GM08714 (cell line): ENCODE data around the gene PSMC5.

Source experiments
- H3K4me3 ChIP-seq: fragments of 200-500 bp; sonication (Bioruptor generic); 2 replicates; pipeline ENCODE4 v1.5.1; 2014; ENCODE audit warnings: mild to moderate bottlenecking, low read length, inconsistent platforms
- ZNF274 ChIP-seq: IDR thresholded peaks from 2 replicates; pipeline ENCODE4 v1.6.1; 2012; ENCODE audit warnings: mild to moderate bottlenecking, low read depth, low read length

Gene PSMC5

GRCh38 chr17:63809970-63810369, 17.3 kb upstream of the PSMC5 start:
- no peak overlapping the region for H3K4me3 ChIP-seq
- TF ChIP-seq ZNF274: no peak

- TF ChIP-seq ZNF274: no peak
- no peak overlapping the region for H3K4me3 ChIP-seq
Observed at GRCh38 chr17:63816123-63816522, 11.1 kb upstream of the PSMC5 start.

DNA sequence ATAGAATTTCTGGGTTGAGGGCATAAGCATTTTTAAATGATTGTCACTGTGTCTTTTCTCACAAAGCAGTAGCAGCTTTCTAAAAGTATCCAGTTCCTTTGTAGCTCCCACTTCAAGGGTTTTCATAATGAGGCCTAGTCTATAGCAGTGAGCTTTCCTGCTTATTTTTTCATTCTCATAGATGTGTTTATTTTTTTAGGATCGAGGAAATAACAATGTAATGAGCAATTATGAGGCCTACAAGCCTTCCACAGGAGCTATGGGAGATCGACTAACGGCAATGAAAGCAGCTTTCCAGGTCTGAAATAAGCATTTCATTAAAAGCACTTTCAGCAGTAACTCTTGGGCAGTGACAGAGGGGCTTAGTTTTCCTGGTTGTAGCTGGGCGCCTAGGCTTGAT, 10.6 kb upstream of the PSMC5 start:
- TF ChIP-seq ZNF274: no peak
- H3K4me3 ChIP-seq: no peak overlapping the region

DNA sequence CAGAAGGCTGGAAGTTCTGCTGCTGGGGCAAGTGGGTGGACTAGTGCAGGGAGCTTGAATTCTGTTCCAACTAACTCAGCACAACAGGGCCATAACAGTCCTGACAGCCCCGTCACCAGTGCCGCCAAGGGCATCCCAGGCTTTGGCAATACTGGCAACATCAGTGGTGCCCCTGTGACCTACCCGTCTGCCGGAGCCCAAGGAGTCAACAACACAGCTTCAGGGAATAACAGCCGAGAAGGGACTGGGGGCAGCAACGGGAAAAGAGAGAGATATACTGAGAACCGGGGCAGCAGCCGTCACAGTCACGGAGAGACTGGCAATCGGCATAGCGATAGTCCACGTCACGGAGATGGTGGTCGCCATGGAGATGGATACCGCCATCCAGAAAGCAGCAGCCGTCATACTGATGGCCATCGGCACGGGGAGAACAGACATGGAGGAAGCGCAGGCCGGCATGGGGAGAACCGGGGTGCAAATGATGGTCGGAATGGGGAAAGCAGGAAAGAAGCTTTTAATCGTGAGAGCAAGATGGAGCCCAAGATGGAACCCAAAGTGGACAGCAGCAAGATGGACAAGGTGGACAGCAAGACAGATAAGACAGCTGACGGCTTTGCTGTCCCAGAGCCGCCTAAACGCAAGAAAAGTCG, 9.4 kb upstream of the PSMC5 start:
- no peak overlapping the region for H3K4me3 ChIP-seq
- TF ChIP-seq ZNF274: no peak

- no peak for TF ChIP-seq ZNF274
- H3K4me3 ChIP-seq: no peak overlapping the region
Observed at GRCh38 chr17:63819131-63819530, 8.1 kb upstream of the PSMC5 start.

- TF ChIP-seq ZNF274: no peak
- no peak overlapping the region for H3K4me3 ChIP-seq
Observed at GRCh38 chr17:63819585-63820537, 7.4 kb upstream of the PSMC5 start.

DNA sequence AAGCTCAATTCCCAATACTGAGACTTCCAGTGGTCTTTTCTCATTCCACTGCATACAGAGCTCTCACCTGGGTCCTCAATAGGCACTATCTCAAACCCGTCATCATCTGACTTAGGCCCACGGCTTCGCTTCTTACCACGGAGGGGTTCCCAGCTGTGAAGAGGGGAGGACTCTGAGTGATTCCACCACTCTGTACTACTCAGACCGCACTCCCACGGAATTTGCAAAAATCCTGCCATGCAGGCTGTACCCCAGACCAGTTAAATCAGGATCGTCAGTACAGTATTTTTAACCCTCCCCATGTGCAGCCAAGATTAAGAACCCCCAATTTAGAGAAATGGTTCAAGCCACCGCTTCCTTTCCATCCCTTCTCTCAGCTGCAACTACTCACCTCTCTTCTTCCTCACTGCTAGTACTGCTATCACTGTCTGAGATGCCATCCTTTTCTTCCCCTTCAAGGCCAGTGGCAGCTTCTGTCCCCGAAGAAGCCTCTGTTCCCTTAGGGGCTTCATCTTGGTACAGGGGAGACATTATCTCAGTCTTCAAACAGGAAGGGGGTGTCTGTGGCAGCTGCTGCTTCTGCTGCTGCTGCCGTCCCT, 6.2 kb upstream of the PSMC5 start:
- no peak for TF ChIP-seq ZNF274
- no peak overlapping the region for H3K4me3 ChIP-seq

GRCh38 chr17:63821804-63822203, 5.4 kb upstream of the PSMC5 start:
- no peak for TF ChIP-seq ZNF274
- H3K4me3 ChIP-seq: no peak overlapping the region

DNA sequence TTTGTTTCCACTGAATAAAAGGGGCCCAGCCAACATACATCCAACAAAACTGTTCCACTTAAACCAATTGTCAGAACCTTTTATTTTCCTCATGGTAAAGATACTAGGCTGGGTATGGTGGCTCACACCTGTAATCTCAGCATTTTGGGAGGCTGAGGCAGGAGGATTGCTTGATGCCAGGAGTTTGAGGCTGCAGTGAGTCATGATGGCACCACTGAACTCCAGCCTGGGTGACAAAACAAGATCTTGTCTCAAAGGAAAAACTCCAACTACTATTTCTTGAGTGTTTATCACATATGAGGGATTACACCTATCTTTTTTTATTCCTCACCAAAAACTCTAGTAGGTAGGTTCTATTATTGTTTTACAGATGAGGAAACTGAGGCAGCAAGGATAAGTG, 4.7 kb upstream of the PSMC5 start:
- no peak for TF ChIP-seq ZNF274
- H3K4me3 ChIP-seq: no peak overlapping the region

DNA sequence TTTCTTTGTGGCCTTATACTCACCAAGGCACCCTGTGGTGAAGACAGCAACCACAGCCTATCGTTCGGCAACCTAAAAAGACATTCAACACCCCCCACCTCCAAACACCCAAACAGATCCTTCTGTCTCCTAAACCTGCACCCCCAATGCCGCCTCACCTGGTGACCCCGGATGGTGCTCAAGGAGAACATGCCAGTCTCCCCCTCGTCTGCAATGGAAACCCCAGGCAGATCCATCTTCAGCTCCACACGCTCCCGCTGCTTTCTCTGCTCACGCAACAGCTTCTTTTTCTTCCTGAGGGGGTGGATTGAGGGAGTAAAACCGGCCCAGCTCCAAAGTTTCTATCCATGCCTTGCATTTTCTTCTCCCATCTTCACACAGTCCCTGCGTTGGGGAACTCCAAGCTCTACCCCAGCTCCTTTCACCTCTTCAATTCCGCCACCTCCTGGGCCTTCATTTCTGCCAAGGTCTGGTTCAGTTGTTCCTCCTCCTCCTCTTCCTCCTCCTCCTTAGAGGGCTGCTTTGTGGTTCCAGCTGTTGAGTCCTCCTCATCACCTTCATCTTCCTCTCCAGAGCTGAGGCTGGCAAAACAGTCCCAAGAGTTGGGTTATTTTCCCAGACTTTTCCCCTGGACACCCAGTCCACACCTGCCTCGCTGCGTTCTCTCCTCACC, 3.4 kb upstream of the PSMC5 start:
- no peak overlapping the region for H3K4me3 ChIP-seq
- no peak for TF ChIP-seq ZNF274

DNA sequence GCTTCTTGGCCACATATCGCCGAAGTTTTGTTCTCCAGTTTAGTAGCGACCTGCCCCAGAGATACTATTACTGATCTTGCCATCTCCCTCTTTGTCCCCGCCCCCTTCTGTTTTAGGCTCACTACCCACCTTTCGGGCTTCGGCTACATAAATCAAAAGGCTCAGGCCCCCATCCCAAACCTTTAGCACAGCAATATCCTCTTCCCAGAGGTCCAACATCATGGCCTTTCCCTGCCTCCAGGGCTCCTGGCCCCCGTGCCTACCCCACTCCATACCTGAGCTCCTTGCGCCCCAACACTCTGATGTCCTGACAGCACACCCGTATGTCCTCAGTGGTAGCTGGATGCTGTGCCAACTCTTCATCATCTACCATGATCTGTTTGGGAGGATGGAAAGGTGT, 2.9 kb upstream of the PSMC5 start:
- TF ChIP-seq ZNF274: no peak
- H3K4me3 ChIP-seq: no peak overlapping the region

DNA sequence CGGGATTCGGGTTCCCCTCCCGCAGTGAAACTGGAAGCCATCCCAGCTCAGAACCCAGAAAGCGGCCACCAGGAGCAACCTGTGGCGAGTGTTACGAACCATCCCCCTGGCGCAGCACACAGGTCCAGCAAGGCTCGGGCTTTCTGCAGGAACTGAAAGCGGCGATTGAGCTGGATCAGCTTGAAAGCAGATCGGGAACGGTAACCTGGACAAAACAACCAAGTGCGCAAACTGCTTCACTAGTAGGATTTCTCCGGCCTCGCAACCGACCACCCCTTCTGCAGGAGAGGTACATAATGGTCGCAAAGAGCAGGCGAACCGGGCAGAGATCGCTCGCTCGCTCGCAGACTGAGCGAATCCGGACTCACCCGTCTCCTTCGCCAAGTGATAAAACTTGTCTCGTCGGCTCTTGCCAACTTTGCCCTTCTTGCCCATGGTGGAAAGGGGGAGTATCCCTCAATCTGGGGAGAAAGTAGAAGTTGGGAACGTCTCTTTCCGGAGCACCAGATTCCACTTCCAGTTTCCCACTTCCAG, 696 bp upstream of the PSMC5 start:
- peak overlapping the region; percentile 78 for H3K4me3 ChIP-seq
- TF ChIP-seq ZNF274: no peak

GRCh38 chr17:63827801-63828221, 580 bp downstream of the PSMC5 start:
- H3K4me3 ChIP-seq: peak overlapping the region; percentile 78
- no peak for TF ChIP-seq ZNF274

DNA sequence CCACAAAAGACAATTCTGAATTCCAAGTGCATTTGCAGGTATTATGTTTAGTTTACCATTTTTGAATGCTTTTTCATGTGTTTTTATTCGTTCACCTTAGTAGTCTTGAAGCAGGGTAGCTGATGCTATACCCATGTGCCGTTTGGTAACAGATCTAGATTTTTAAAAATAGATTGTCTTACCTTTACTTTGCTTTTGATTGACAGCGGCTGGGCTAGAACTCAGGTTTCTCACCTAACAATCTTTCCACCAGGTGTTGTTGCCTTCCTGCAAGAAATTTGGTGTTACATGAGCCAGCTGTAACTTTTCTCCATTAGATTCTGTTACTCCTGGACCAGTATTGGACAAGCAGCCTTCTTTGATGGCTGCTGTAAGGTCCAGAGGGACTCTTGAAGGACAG, 1.7 kb downstream of the PSMC5 start:
- H3K4me3 ChIP-seq: no peak overlapping the region
- TF ChIP-seq ZNF274: no peak
